SK-N-SH (cell line): ENCODE measurements around the gene BIRC6. TPM values are rescaled to one million over a fixed set of nuclear protein-coding genes. Genes with fewer than 3 reads are reported as not detected.

Source experiments
- CTCF ChIA-PET: fragments of 300-600, 350-600 bp; formaldehyde crosslinking; extraction: SDS; loops from one replicate; lab custom pipeline; 2021; lab: Yijun Ruan, JAX
- POLR2A ChIA-PET: fragments of 350-600 bp; sonication (Branson Sonifier 250); formaldehyde crosslinking; extraction: SDS; loops from one replicate; lab custom pipeline; 2020; ENCODE audit warnings: antibody characterized with exemption, inconsistent platforms; lab: Yijun Ruan, JAX
- DNase-seq: peaks from one replicate; pipeline ENCODE4 v3.0.0; 2012
- H2AFZ ChIP-seq: fragments of 200-600 bp; sonication (generic); 2 replicates; pipeline ENCODE4 v1.8.1; 2016; ENCODE audit warnings: antibody characterized with exemption, mild to moderate bottlenecking, low read depth
- H3F3A ChIP-seq: fragments of 200-600 bp; sonication (generic); replicated peaks from 2 replicates; pipeline ENCODE3; 2016; ENCODE audit warnings: antibody characterized with exemption, mild to moderate bottlenecking; ENCODE audit not compliant: insufficient read depth
- H3K27ac ChIP-seq, 2 experiments: fragments of 200-500 bp in 1 of 2; fragments of 200-600 bp in 1 of 2; sonication (Bioruptor generic) in 1 of 2; sonication (generic), shearing (Covaris generic) in 1 of 2; 2 replicates each; pipeline versions ENCODE4 v1.5.1 to v1.6.1; 2014 to 2016; ENCODE audit warnings: low read depth in 2 of 2, inconsistent platforms in 1 of 2, low read length in 1 of 2, mild to moderate bottlenecking in 1 of 2, mixed read lengths in 1 of 2
- H3K27me3 ChIP-seq: fragments of 200-600 bp; sonication (generic), shearing (Covaris generic); 2 replicates; pipeline ENCODE4 v1.6.1; 2016; ENCODE audit warnings: mixed run types; ENCODE audit not compliant: insufficient read depth
- H3K36me3 ChIP-seq, 2 experiments: fragments of 200-500 bp in 1 of 2; fragments of 200-600 bp in 1 of 2; sonication (Bioruptor generic) in 1 of 2; sonication (generic) in 1 of 2; replicated peaks in 1 of 2; 2 replicates each; pipeline versions ENCODE3 to v1.5.1; 2014 to 2016; ENCODE audit warnings: low read length in 1 of 2, mild to moderate bottlenecking in 1 of 2; ENCODE audit not compliant: insufficient read depth in 2 of 2, control insufficient read depth in 1 of 2
- H3K4me1 ChIP-seq, 2 experiments: fragments of 200-500 bp in 1 of 2; fragments of 200-600 bp in 1 of 2; sonication (Bioruptor generic) in 1 of 2; sonication (generic), shearing (Covaris generic) in 1 of 2; 2 replicates each; pipeline versions ENCODE4 v1.5.1 to v1.6.1; 2014 to 2016; ENCODE audit warnings: low read depth in 1 of 2, low read length in 1 of 2, mixed run types in 1 of 2; ENCODE audit not compliant: insufficient read depth in 2 of 2, control insufficient read depth in 1 of 2
- H3K4me2 ChIP-seq: fragments of 200-600 bp; sonication (generic), shearing (Covaris generic); 2 replicates; pipeline ENCODE4 v1.6.1; 2017; ENCODE audit warnings: mixed run types
- H3K4me3 ChIP-seq, 2 experiments: fragments of 200-500 bp in 1 of 2; fragments of 200-600 bp in 1 of 2; sonication (Bioruptor generic) in 1 of 2; sonication (generic), shearing (Covaris generic) in 1 of 2; 2 replicates each; pipeline versions ENCODE4 v1.5.1 to v1.8.1; 2014 to 2016; ENCODE audit warnings: low read depth in 2 of 2, inconsistent platforms in 1 of 2, low read length in 1 of 2, mild to moderate bottlenecking in 1 of 2, mixed read lengths in 1 of 2, moderate library complexity in 1 of 2
- H3K79me2 ChIP-seq: fragments of 200-600 bp; sonication (generic); 2 replicates; pipeline ENCODE4 v1.8.1; 2017; ENCODE audit warnings: mild to moderate bottlenecking; ENCODE audit not compliant: insufficient read depth
- H3K9ac ChIP-seq: fragments of 200-600 bp; sonication (generic); 2 replicates; pipeline ENCODE4 v1.6.1; 2017; ENCODE audit warnings: mixed run types
- H3K9me2 ChIP-seq: fragments of 200-600 bp; sonication (generic); 2 replicates; pipeline ENCODE4 v1.6.1; 2017; ENCODE audit warnings: mixed run types
- H3K9me3 ChIP-seq: fragments of 200-600 bp; sonication (generic); 2 replicates; pipeline ENCODE4 v1.6.1; 2017; ENCODE audit warnings: mixed run types, mild to moderate bottlenecking, moderate library complexity
- H4K20me1 ChIP-seq: fragments of 200-600 bp; sonication (generic); 2 replicates; pipeline ENCODE4 v1.6.1; 2017; ENCODE audit warnings: mild to moderate bottlenecking, mixed run types; ENCODE audit not compliant: insufficient read depth
- ELF1 ChIP-seq: IDR thresholded peaks from 2 replicates; pipeline ENCODE4 v1.4.0; 2012
- EZH2phosphoT487 ChIP-seq: fragments of 200-600 bp; sonication (generic); IDR thresholded peaks from 2 replicates; pipeline ENCODE4 v1.6.1; 2017; ENCODE audit warnings: low read depth, mixed run types, mild to moderate bottlenecking, antibody characterized with exemption, moderate library complexity, borderline replicate concordance
- GABPA ChIP-seq: IDR thresholded peaks from 2 replicates; pipeline ENCODE4 v1.4.0; 2012; ENCODE audit warnings: low read depth, mild to moderate bottlenecking
- MEF2A ChIP-seq: IDR thresholded peaks from 2 replicates; pipeline ENCODE4 v1.4.0; 2012; ENCODE audit warnings: low read depth, borderline replicate concordance
- NFIC ChIP-seq: IDR thresholded peaks from 2 replicates; pipeline ENCODE4 v1.4.0; 2012; ENCODE audit warnings: borderline replicate concordance
- NRF1 ChIP-seq: IDR thresholded peaks from 2 replicates; pipeline ENCODE4 v1.6.1; 2012; ENCODE audit warnings: low read depth, mild to moderate bottlenecking, low read length
- RAD21 ChIP-seq: IDR thresholded peaks from 2 replicates; pipeline ENCODE4 v1.6.1; 2012; ENCODE audit warnings: mild to moderate bottlenecking, low read length
- REST ChIP-seq: IDR thresholded peaks from 2 replicates; pipeline ENCODE4 v1.6.1; 2012; ENCODE audit warnings: mild to moderate bottlenecking, low read depth, low read length, moderate library complexity
- RFX5 ChIP-seq: IDR thresholded peaks from 2 replicates; pipeline ENCODE4 v1.6.1; 2012; ENCODE audit warnings: mild to moderate bottlenecking, improper control_type of control experiment, low read length
- SIN3A ChIP-seq: IDR thresholded peaks from 2 replicates; pipeline ENCODE4 v1.6.1; 2012; ENCODE audit warnings: low read depth, mild to moderate bottlenecking, low read length, moderate library complexity, borderline replicate concordance
- TCF12 ChIP-seq: IDR thresholded peaks from 2 replicates; pipeline ENCODE4 v1.4.0; 2012
- TEAD4 ChIP-seq: IDR thresholded peaks from 2 replicates; pipeline ENCODE4 v1.4.0; 2012; ENCODE audit warnings: mild to moderate bottlenecking, borderline replicate concordance; ENCODE audit not compliant: insufficient read depth
- WGBS: methylation state at CpG from one replicate; pipeline ENCODE4 v1.1.6; 2017; ENCODE audit warnings: low lambda C conversion rate; 5-methylcytosine and 5-hydroxymethylcytosine counted together
- polyA plus RNA-seq, 3 experiments: library from polyadenylated mRNA; depleted of rRNA; stranded (reverse); fragments of >200 nt; gene quantifications; 2 replicates each; pipeline ENCODE4 v1.2.3, GENCODE V29; 2012
- TF ChIP-seq, protein P1 (sequence below): fragments of 150-350 bp; IDR thresholded peaks from 2 replicates; pipeline ENCODE4 v1.6.1; 2016; ENCODE audit warnings: mild to moderate bottlenecking, low read depth, low read length
- TF ChIP-seq, protein P2 (sequence below): IDR thresholded peaks from 2 replicates; pipeline ENCODE4; 2012
- TF ChIP-seq, protein P3 (sequence below): IDR thresholded peaks from 2 replicates; pipeline ENCODE4 v1.4.0; 2012; ENCODE audit warnings: low read depth, borderline replicate concordance

The BIRC6 gene
- polyA plus RNA-seq, 1 of the 3 experiments (the other 2 are of a cell fraction) = 28.9 TPM

DNA sequence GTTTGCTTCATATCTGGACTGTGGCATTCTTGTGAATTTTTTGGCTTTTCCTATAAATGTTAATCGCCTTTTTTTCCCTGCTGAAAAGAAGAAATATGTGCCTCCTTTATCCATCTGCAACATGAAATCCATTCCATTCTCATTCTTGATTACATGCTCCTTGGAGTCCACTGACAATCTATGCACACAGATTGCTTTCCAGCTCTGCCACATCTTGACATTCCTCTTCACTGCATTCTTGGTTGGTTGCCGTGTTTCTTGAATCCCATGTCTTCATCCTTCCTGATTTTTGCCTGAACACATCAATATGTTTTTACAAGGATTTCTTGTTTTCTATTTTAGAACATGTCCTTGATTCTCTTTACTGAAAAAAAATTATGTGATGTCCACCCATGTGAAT lies 26.7 kb upstream of the BIRC6 start:
- Histone ChIP-seq H3K4me3 (no peak overlapping the region), H3K4me2 (no peak overlapping the region), H3K27me3 (no peaks in the 10 kb centered on the region), H3K9me2 (no peaks in the 10 kb centered on the region), H3K9ac (no peak overlapping the region), H3K27ac (no peak overlapping the region), H4K20me1 (no peaks in the 10 kb centered on the region), H3F3A (peaks cover 6% of the 10 kb centered on the region), H3K9me3 (no peaks in the 10 kb centered on the region), H3K36me3 (no peaks in the 10 kb centered on the region), H2AFZ (no peak overlapping the region), H3K79me2 (no peaks in the 10 kb centered on the region), H3K4me1 (no peaks in the 10 kb centered on the region; a peak in 1 of 4 replicates)
- WGBS = 85% methylated on average over 2 of the region's 2 CpGs
- no peak for TF ChIP-seq NRF1
- TF ChIP-seq RFX5 = no peak
- TF ChIP-seq, protein P1, sequence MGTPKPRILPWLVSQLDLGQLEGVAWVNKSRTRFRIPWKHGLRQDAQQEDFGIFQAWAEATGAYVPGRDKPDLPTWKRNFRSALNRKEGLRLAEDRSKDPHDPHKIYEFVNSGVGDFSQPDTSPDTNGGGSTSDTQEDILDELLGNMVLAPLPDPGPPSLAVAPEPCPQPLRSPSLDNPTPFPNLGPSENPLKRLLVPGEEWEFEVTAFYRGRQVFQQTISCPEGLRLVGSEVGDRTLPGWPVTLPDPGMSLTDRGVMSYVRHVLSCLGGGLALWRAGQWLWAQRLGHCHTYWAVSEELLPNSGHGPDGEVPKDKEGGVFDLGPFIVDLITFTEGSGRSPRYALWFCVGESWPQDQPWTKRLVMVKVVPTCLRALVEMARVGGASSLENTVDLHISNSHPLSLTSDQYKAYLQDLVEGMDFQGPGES = no peak
- no peak for TF ChIP-seq EZH2phosphoT487
- no peak for TF ChIP-seq REST
- no peak for TF ChIP-seq RAD21
- DNase-seq = no peak
- POLR2A ChIA-PET = no interaction called here
- CTCF ChIA-PET = no interaction called here

DNA sequence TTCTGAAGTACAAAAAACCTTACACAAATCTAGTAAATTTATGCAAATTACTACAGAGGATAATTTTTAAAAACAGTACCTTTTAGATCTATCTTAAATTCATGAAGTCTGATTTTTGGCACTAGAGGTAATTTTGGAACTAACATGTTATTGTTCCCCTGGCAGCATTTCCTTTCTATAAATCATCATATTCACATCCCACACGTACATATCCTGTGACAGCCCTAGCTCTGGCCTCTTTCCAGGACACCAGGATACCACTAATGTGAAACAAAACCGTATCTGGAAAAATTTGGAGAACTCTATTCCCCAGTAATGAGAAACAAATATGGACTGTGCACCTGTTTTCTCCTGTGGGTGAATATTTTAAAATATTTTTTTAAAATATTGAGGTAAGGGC lies 14.0 kb upstream of the BIRC6 start:
- Histone ChIP-seq H3K27ac (no peak overlapping the region), H3K9ac (no peak overlapping the region), H3K4me1 (no peaks in the 10 kb centered on the region; a peak in 1 of 4 replicates), H2AFZ (no peak overlapping the region), H3K9me2 (no peaks in the 10 kb centered on the region), H3K4me3 (no peak overlapping the region), H3K79me2 (no peaks in the 10 kb centered on the region), H3K27me3 (no peaks in the 10 kb centered on the region), H3K36me3 (no peaks in the 10 kb centered on the region), H3K9me3 (no peaks in the 10 kb centered on the region), H3K4me2 (no peak overlapping the region), H3F3A (no peaks in the 10 kb centered on the region), H4K20me1 (no peaks in the 10 kb centered on the region)
- POLR2A ChIA-PET = no interaction called here
- peak; percentile 58 for DNase-seq
- CTCF ChIA-PET = no interaction called here
- 18% methylated on average over 2 of the region's 2 CpGs for WGBS
- TF ChIP-seq TEAD4 (no peak), ELF1 (no peak), RFX5 (no peak), MEF2A (no peak), GABPA (no peak), NFIC (no peak), TCF12 (no peak), SIN3A (no peak)
- TF ChIP-seq, protein P2, sequence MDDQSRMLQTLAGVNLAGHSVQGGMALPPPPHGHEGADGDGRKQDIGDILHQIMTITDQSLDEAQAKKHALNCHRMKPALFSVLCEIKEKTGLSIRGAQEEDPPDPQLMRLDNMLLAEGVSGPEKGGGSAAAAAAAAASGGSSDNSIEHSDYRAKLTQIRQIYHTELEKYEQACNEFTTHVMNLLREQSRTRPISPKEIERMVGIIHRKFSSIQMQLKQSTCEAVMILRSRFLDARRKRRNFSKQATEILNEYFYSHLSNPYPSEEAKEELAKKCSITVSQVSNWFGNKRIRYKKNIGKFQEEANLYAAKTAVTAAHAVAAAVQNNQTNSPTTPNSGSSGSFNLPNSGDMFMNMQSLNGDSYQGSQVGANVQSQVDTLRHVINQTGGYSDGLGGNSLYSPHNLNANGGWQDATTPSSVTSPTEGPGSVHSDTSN = 0 out of 2 replicates have a peak, but pooled peaks have one; percentile 24
- TF ChIP-seq, protein P3, sequence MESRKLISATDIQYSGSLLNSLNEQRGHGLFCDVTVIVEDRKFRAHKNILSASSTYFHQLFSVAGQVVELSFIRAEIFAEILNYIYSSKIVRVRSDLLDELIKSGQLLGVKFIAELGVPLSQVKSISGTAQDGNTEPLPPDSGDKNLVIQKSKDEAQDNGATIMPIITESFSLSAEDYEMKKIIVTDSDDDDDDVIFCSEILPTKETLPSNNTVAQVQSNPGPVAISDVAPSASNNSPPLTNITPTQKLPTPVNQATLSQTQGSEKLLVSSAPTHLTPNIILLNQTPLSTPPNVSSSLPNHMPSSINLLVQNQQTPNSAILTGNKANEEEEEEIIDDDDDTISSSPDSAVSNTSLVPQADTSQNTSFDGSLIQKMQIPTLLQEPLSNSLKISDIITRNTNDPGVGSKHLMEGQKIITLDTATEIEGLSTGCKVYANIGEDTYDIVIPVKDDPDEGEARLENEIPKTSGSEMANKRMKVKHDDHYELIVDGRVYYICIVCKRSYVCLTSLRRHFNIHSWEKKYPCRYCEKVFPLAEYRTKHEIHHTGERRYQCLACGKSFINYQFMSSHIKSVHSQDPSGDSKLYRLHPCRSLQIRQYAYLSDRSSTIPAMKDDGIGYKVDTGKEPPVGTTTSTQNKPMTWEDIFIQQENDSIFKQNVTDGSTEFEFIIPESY = no peak
- TF ChIP-seq, protein P1 = no peak
